Kidney (tissue), 14 donors: ENCODE measurements around the gene DLGAP4. TPM values are rescaled to one million over a fixed set of nuclear protein-coding genes. Genes with fewer than 3 reads are reported as not detected.
A peak's percentile ranks its signal among the peaks of the same experiment; 100 is the strongest.

Experiments
- DNase-seq, 5 donors: peaks; one replicate each; pipeline ENCODE4 v3.0.0-alpha.2; 2013 to 2020
- FAIRE-seq: peaks from 2 replicates; lab custom pipeline; 2012; peaks lifted over from hg19 to GRCh38; lab: Jason Lieb, UNC
- H3K27ac ChIP-seq, 2 donors: one replicate each; pipeline ENCODE4 v1.7.0; 2013; ENCODE audit warnings: low read depth in 2 of 2, low read length in 2 of 2, inconsistent platforms in 1 of 2
- H3K27me3 ChIP-seq: one replicate; pipeline ENCODE4 v1.7.1; 2013; ENCODE audit warnings: low read length, inconsistent platforms; ENCODE audit not compliant: control insufficient read depth, insufficient read depth
- H3K36me3 ChIP-seq, 3 donors: one replicate each; pipeline versions ENCODE4 v1.7.0 to v1.7.1; 2013; ENCODE audit warnings: low read length in 3 of 3, control low read depth in 1 of 3, inconsistent platforms in 1 of 3; ENCODE audit not compliant: insufficient read depth in 3 of 3, control insufficient read depth in 2 of 3
- H3K4me1 ChIP-seq, 3 donors: one replicate each; pipeline versions ENCODE4 v1.7.0 to v1.7.1; 2013; ENCODE audit warnings: low read length in 3 of 3, inconsistent platforms in 1 of 3, low read depth in 1 of 3; ENCODE audit not compliant: control insufficient read depth in 2 of 3, insufficient read depth in 2 of 3
- H3K4me3 ChIP-seq, 3 donors: one replicate each; pipeline versions ENCODE4 v1.7.0 to v1.8.1; 2013; ENCODE audit warnings: low read length in 3 of 3, control low read depth in 1 of 3, inconsistent platforms in 1 of 3
- H3K9ac ChIP-seq, 3 donors: one replicate each; pipeline versions ENCODE4 v1.7.0 to v1.7.1; 2013; ENCODE audit warnings: low read length in 3 of 3, control low read depth in 1 of 3, inconsistent platforms in 1 of 3
- H3K9me3 ChIP-seq, 3 donors: one replicate each; pipeline versions ENCODE4 v1.7.0 to v1.7.1; 2013; ENCODE audit warnings: low read length in 3 of 3, control low read depth in 1 of 3, inconsistent platforms in 1 of 3; ENCODE audit not compliant: control insufficient read depth in 2 of 3, insufficient read depth in 1 of 3
- CTCF ChIP-seq: IDR thresholded peaks from 3 replicates; pipeline ENCODE4 v1.5.1; 2012; ENCODE audit warnings: mild to moderate bottlenecking, moderate library complexity, borderline replicate concordance; ENCODE audit not compliant: insufficient read depth; ENCODE audit errors: extremely low read depth
- intact Hi-C: fragments of 100-400 bp; cut with DNase I; formaldehyde crosslinking; loops from one replicate; pipeline ENCODE4 v1.11.1; 2022
- polyA plus RNA-seq: library from polyadenylated mRNA; stranded (reverse); fragments of 350-450 nt; fragmentation: Illumina TruSeq; extraction: RNeasy Lipid Tissue Mini Kit (QIAGEN cat#74804); gene quantifications from one replicate; pipeline ENCODE4 v1.2.3, GENCODE V29; 2014; ENCODE audit warnings: low read depth, low replicate concordance; ENCODE audit not compliant: insufficient read depth
- total RNA-seq: library from RNA; stranded (reverse); fragmentation: NEBNext Ultra II Directional; extraction: Animal tissue kit (Norgen Biotek cat#: 25700); gene quantifications from one replicate; pipeline ENCODE4 v1.2.1, GENCODE V29; 2021
- donor health status: control.
- donor health status: control.
- donor health status: control.
- donor health status: control.
- donor health status: control.
- donor health status: DM: yes; HTN: yes; CAD: no.
- donor health status: Normal renal cell carcinoma (clear cell type).

Gene DLGAP4
- total and polyA plus RNA-seq, 2 donors from 2014 or later = 19.6 to 62.4 TPM

GRCh38 chr20:36465109-36466080 is 159.3 kb downstream of the DLGAP4 start:
- H3K9me3 ChIP-seq = no peaks in the 10 kb centered on the region
- H3K4me1 ChIP-seq = peaks cover 4 to 56% (median 43%) of the 10 kb centered on the region in 3 donors
- intact Hi-C loops = no loop called here
- TF ChIP-seq CTCF = no peak
- H3K36me3 ChIP-seq = peaks cover 0 to 2% (median 0%) of the 10 kb centered on the region in 3 donors
- DNase-seq (no peak), FAIRE-seq (no peak)
- H3K27me3 ChIP-seq = no peaks in the 10 kb centered on the region
- no peak overlapping the region for H3K4me3 ChIP-seq
- H3K27ac ChIP-seq = peak overlapping the region; percentile 3 to 16
- peak overlapping the region in 1 of 3 donors; percentile 38 for H3K9ac ChIP-seq

GRCh38 chr20:36466089-36466488 is 159.9 kb downstream of the DLGAP4 start:
- H3K9me3 ChIP-seq = no peaks in the 10 kb centered on the region
- no peaks in the 10 kb centered on the region for H3K27me3 ChIP-seq
- no peak overlapping the region for H3K4me3 ChIP-seq
- no peak for TF ChIP-seq CTCF
- H3K9ac ChIP-seq = no peak overlapping the region
- intact Hi-C loops = no loop called here
- peaks cover 4 to 54% (median 43%) of the 10 kb centered on the region in 3 donors for H3K4me1 ChIP-seq
- H3K27ac ChIP-seq = peak overlapping the region in 1 of 2 donors; percentile 3
- FAIRE-seq = no peak
- no peak for DNase-seq
- H3K36me3 ChIP-seq = peaks cover 0 to 2% (median 0%) of the 10 kb centered on the region in 3 donors

- intact Hi-C loops = no loop called here
Measured at GRCh38 chr20:36467076-36467999, 161.2 kb downstream of the DLGAP4 start.

More at GRCh38 chr20:36467076-36467999, 161.2 kb downstream of the DLGAP4 start:
- FAIRE-seq = no peak
- TF ChIP-seq CTCF = no peak
- Histone ChIP-seq H3K9me3 (no peaks in the 10 kb centered on the region), H3K36me3 (peaks cover 0 to 2% (median 0%) of the 10 kb centered on the region in 3 donors), H3K9ac (no peak overlapping the region), H3K4me3 (peak overlapping the region in 1 of 3 donors; percentile 8), H3K4me1 (peaks cover 4 to 63% (median 43%) of the 10 kb centered on the region in 3 donors), H3K27me3 (no peaks in the 10 kb centered on the region), H3K27ac (peak overlapping the region in 1 of 2 donors; percentile 15)
- DNase-seq = peak in 2 of 5 donors; percentile 31 to 48
